Dermis blood vessel endothelial cell (primary cell): ENCODE measurements around the gene MARCHF9. TPM values are rescaled to one million over a fixed set of nuclear protein-coding genes. Genes with fewer than 3 reads are reported as not detected.

Experiments used
- DNase-seq: peaks from one replicate; pipeline ENCODE4 v3.0.0; 2010
- total RNA-seq: library from RNA; depleted of rRNA; stranded (reverse); fragments of >200 nt; gene quantifications from 2 replicates; pipeline ENCODE4 v1.2.3, GENCODE V29; 2014

Gene MARCHF9
- total RNA-seq, 1 donor from 2014 or later, result 4.1 TPM

GRCh38 chr12:57806677-57807076 is 51.8 kb downstream of the MARCHF9 start:
- no peak for DNase-seq

- DNase-seq, result no peak
Measured at GRCh38 chr12:57807285-57807684, 52.4 kb downstream of the MARCHF9 start.

DNA sequence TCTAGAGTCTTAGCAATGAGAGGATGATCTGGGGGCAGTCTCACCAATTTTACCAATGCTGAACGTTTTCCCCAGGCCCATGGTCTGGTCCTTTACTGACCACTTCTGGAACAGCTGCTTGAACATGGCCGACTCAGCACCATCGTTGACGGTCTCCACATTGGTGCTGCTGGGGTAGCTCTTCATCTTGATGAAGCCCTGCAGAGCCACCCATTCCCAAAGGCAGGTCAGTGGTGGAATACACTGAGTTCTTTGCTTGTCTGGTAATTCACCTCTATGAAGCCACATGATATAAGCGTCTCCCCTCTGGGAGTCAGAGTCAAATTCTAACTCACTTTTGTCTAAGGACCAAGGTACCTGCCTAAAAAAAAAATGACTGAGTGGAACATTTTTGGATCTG is 53.4 kb downstream of the MARCHF9 start:
- DNase-seq, result no peak

- DNase-seq, result no peak
Measured at GRCh38 chr12:57809425-57809824, 54.5 kb downstream of the MARCHF9 start.

Other genes with a start within 250 kb of the MARCHF9 start
- 7.5 and 11.4 TPM in 2 replicates for gene DDIT3, start 234.6 kb upstream of the MARCHF9 start, total RNA-seq
- gene MBD6, start 232.3 kb upstream of the MARCHF9 start, total RNA-seq, result 12.8 and 17.0 TPM in 2 replicates
- 109 and 113 TPM in 2 replicates for gene DCTN2, start 207.9 kb upstream of the MARCHF9 start, total RNA-seq
- 0.09 and 0.17 TPM in 2 replicates for gene KIF5A, start 205.1 kb upstream of the MARCHF9 start, total RNA-seq
- gene PIP4K2C, start 163.9 kb upstream of the MARCHF9 start, total RNA-seq, result 10.2 and 15.4 TPM in 2 replicates
- 1.9 and 2.4 TPM in 2 replicates for gene DTX3, start 150.3 kb upstream of the MARCHF9 start, total RNA-seq
- 0.68 and 0.74 TPM in 2 replicates for gene ARHGEF25, start 143.7 kb upstream of the MARCHF9 start, total RNA-seq
- gene B4GALNT1, start 121.9 kb upstream of the MARCHF9 start, total RNA-seq, result 0.14 TPM in 1 of 2 replicates, not detected in the other
- 284 and 481 TPM in 2 replicates for gene OS9, start 61.0 kb upstream of the MARCHF9 start, total RNA-seq
- gene AGAP2, start 16.4 kb upstream of the MARCHF9 start, total RNA-seq, result under 0.01 and 0.19 TPM in 2 replicates
- gene TSPAN31, start 10.1 kb upstream of the MARCHF9 start, total RNA-seq, result 29.7 and 72.0 TPM in 2 replicates
- 147 and 154 TPM in 2 replicates for gene CDK4, start 2.8 kb upstream of the MARCHF9 start, total RNA-seq
- 0.17 and 0.47 TPM in 2 replicates for gene CYP27B1, start 12.0 kb downstream of the MARCHF9 start, total RNA-seq
- 3.6 and 3.7 TPM in 2 replicates for gene METTL1, start 17.0 kb downstream of the MARCHF9 start, total RNA-seq
- gene EEF1AKMT3, start 17.5 kb downstream of the MARCHF9 start, total RNA-seq, result 3.3 and 4.3 TPM in 2 replicates
- gene TSFM, start 27.7 kb downstream of the MARCHF9 start, total RNA-seq, result 23.0 and 27.5 TPM in 2 replicates
- gene AVIL, start 63.6 kb downstream of the MARCHF9 start, total RNA-seq, result 2.7 and 4.4 TPM in 2 replicates
- gene CTDSP2, start 91.6 kb downstream of the MARCHF9 start, total RNA-seq, result 85.4 and 140 TPM in 2 replicates
- 12.7 and 25.5 TPM in 2 replicates for gene ATP23, start 186.5 kb downstream of the MARCHF9 start, total RNA-seq